OCI-LY1 (cell line): ENCODE data around the gene UNC5CL.

Experiments
- CTCF ChIP-seq: fragments of 200-600 bp; sonication (generic), shearing (Covaris generic); IDR thresholded peaks from 2 replicates; pipeline ENCODE4 v1.5.1; 2017; ENCODE audit warnings: mild to moderate bottlenecking, antibody characterized with exemption, low read length, moderate library complexity, mixed read lengths
- EZH2 ChIP-seq: fragments of 200-600 bp; sonication (generic), shearing (Covaris generic); IDR thresholded peaks from 2 replicates; pipeline ENCODE4 v1.8.0; 2017; ENCODE audit warnings: borderline replicate concordance, mixed run types, mild to moderate bottlenecking, antibody characterized with exemption, low read length, moderate library complexity, mixed read lengths

- TF ChIP-seq CTCF (no peak), EZH2 (no peak)
Measured at GRCh38 chr6:41071923-41072835, 33.2 kb upstream of the UNC5CL start, which contains the start of gene OARD1.
